Testis (tissue), 2 donors: ENCODE data around the gene TENT4B.

Source experiments
- CTCF ChIP-seq, 3 experiments: fragments of 450-650 bp in 2 of 3; fragments of 200-600 bp in 1 of 3; sonication (generic) in 1 of 3; IDR thresholded peaks; one replicate each; pipeline ENCODE4 v1.5.1; 2016 to 2019; ENCODE audit warnings: antibody characterized with exemption in 3 of 3, mild to moderate bottlenecking in 2 of 3, moderate library complexity in 1 of 3
- POLR2A ChIP-seq: fragments of 450-650 bp; IDR thresholded peaks from one replicate; pipeline ENCODE4 v1.6.1; 2017; ENCODE audit warnings: antibody characterized with exemption, mild to moderate bottlenecking, moderate library complexity

- TF ChIP-seq CTCF (IDR thresholded peaks at IDR 0.05) = no peak
- TF ChIP-seq POLR2A = no peak
Observed at GRCh38 chr16:50188619-50189136, 35.6 kb downstream of the TENT4B start.
